ENCODE data around the gene SLC52A3. TPM values are rescaled to one million over a fixed set of nuclear protein-coding genes. Genes with fewer than 3 reads are reported as not detected.

The SLC52A3 gene
- total RNA-seq = not detected

DNA sequence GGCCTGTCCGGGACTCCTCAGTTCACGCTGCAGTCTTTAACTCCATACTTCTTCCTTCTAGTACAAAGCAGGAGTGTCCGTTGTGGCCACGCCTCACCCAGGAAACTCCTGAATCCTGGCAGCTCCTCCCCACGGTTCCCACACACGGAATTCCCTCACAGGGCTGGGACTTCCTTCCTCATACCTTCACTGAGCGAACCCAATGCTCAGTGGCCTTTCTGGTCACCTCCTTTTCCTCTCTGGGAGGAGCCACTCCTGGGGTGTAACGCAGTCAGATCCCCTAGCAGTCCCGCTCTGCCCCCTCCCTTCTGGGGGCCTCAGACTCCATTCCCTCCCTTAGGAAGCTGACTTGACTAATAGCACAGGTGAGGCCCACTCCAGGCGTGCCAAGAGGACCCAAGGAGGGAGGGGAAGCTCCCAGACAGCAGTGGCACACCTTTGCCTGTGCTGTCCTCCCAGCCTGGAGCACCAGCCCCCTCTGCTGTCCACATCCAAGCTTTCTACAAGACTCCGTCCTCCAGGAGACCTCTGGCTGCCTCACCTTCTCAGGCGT lies at the start of gene SLC52A3:
TSS of gene SLC52A3 (minus strand) at position 75 of the 553 bp plus-strand sequence. CDS start 2,726 bp downstream, outside the sequence.

Other genes starting within 250 kb of the SLC52A3 start
- 244 TPM for gene CSNK2A1, start 224.7 kb downstream of the SLC52A3 start, total RNA-seq
- not detected for gene TCF15, start 158.2 kb downstream of the SLC52A3 start, total RNA-seq
- gene SRXN1, start 115.3 kb downstream of the SLC52A3 start, total RNA-seq = 9.7 TPM
- 6.3 TPM for gene SCRT2, start 92.7 kb downstream of the SLC52A3 start, total RNA-seq
- 9.1 TPM for gene FAM110A, start 65.2 kb upstream of the SLC52A3 start, total RNA-seq
- gene ANGPT4, start 147.8 kb upstream of the SLC52A3 start, total RNA-seq = not detected
- gene RSPO4, start 233.8 kb upstream of the SLC52A3 start, total RNA-seq = not detected

All from parietal lobe (tissue), 1 donor.